ENCODE measurements around the gene NTN1. TPM values are rescaled to one million over a fixed set of nuclear protein-coding genes. Genes with fewer than 3 reads are reported as not detected.

NTN1 gene
- total RNA-seq, 1 donor: 0.81 TPM

GRCh38 chr17:9211133-9211765 lies 189.9 kb downstream of the NTN1 start:
- no peak overlapping the region for H3K4me3 ChIP-seq (ENCODE audit: low read depth, low read length)
- TF ChIP-seq, protein P1, sequence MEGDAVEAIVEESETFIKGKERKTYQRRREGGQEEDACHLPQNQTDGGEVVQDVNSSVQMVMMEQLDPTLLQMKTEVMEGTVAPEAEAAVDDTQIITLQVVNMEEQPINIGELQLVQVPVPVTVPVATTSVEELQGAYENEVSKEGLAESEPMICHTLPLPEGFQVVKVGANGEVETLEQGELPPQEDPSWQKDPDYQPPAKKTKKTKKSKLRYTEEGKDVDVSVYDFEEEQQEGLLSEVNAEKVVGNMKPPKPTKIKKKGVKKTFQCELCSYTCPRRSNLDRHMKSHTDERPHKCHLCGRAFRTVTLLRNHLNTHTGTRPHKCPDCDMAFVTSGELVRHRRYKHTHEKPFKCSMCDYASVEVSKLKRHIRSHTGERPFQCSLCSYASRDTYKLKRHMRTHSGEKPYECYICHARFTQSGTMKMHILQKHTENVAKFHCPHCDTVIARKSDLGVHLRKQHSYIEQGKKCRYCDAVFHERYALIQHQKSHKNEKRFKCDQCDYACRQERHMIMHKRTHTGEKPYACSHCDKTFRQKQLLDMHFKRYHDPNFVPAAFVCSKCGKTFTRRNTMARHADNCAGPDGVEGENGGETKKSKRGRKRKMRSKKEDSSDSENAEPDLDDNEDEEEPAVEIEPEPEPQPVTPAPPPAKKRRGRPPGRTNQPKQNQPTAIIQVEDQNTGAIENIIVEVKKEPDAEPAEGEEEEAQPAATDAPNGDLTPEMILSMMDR (IDR thresholded peaks at IDR 0.05; ENCODE audit: insufficient read depth, low read length): no peak
- no peak for DNase-seq (ENCODE audit: low read depth)

DNA sequence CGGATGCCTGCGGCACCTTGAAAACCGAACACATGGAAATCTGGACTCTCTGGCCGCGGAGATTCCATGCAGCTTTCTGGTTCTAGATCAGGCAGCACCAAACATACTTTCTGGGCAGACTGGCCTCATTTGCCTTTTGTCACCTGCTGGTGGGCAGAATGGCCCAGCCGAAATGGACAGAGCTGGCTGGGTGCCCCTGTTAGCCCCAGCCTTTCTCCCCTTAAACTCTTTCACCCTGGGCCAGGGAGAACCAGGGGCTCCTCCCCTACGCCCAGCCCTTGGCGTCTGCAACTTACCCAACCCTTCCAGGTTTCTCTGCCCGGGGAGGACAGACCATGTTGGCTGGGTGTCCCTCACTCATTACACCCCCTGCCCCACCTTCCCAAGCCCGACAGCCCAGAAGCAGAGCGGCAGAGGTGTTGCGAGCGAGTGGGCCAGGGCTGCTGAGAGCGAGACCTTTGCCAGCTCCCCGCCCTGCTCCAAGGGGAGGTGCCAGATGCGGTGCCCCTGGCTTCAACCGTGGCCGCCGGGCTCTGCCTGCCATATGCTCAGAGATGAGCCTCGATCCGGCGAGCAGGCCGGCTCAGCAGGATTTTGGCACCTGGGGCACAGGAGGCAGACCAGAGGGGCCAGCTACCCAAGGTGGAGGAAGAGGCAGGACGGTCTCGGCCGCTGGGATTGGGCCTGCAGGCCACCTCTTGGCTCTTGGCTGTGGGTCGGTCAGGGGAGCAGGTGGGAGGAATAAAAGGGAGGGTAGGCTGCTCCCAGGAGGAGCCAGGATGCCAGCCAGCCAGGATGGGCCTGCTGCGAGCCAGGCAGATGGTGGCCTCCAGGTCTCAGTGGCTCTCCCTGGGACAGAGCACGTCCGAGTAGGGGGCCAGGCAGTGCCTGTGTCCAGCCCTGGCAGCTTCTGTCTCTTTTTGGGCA lies 191.3 kb downstream of the NTN1 start:
- DNase-seq (ENCODE audit: low read depth): no peak
- H3K4me3 ChIP-seq (ENCODE audit: low read depth, low read length): no peak overlapping the region
- TF ChIP-seq, protein P1 (IDR thresholded peaks at IDR 0.05; ENCODE audit: insufficient read depth, low read length): no peak

- DNase-seq (ENCODE audit: low read depth): no peak
- TF ChIP-seq, protein P1 (IDR thresholded peaks at IDR 0.05; ENCODE audit: insufficient read depth, low read length): no peak
- H3K4me3 ChIP-seq (ENCODE audit: low read depth, low read length): no peak overlapping the region
Measured at GRCh38 chr17:9213303-9213640, 192.0 kb downstream of the NTN1 start.

DNA sequence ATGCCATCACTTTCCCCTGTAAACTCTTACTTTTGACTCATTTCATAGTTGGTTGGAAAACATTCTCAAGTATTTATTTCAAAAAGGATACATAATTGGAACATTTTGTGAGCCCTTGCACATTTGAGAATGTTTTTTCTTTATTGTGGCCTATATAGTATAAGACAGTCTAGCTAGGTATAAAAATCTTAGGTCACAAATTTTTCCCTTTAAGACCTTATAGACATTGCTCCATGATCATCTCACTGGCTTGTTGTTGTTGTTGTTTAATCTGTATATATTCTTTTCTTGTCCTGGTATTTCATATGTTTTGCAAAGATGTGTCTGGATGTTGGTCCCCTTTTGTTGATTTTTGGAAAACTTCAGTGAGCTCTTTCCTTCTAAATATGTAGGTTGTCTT lies 194.2 kb downstream of the NTN1 start:
- DNase-seq (ENCODE audit: low read depth): no peak
- TF ChIP-seq, protein P1 (IDR thresholded peaks at IDR 0.05; ENCODE audit: insufficient read depth, low read length): no peak
- no peak overlapping the region for H3K4me3 ChIP-seq (ENCODE audit: low read depth, low read length)

- TF ChIP-seq, protein P1 (IDR thresholded peaks at IDR 0.05; ENCODE audit: insufficient read depth, low read length): no peak
- DNase-seq (ENCODE audit: low read depth): peak; percentile 71
- H3K4me3 ChIP-seq (ENCODE audit: low read depth, low read length): no peak overlapping the region
Measured at GRCh38 chr17:9217151-9218056, 196.1 kb downstream of the NTN1 start.

DNA sequence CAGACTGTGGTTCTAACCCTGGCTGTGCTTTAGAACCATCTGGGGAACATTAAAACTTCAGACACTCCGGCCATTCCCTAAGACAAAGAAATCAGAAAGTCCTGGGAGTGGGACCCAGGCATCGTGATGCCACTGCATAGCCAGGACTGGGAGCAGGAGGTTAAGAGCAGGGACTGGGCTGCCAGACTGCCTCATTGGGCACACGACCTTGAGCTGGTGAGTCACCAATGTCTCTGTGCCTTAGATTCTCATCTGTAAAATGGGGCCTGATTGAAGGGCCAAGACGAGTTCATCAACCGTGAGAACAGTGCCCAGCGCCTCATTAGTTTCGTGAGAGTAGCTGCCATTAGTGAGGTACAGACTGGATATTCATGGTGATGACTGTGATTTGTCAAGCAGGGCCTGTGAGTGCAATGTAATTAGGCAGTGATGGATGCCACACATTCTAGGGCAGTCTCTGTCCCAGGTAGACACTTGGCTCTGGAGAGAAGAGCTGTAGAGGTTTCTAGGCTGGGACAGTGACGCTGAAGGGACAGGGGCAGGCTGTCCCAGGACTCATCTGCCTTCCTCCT lies 196.8 kb downstream of the NTN1 start:
- H3K4me3 ChIP-seq (ENCODE audit: low read depth, low read length): no peak overlapping the region
- no peak for DNase-seq (ENCODE audit: low read depth)
- TF ChIP-seq, protein P1 (IDR thresholded peaks at IDR 0.05; ENCODE audit: insufficient read depth, low read length): no peak
